SK-N-MC (cell line): ENCODE results near the gene TKFC.
A peak's percentile ranks its signal among the peaks of the same experiment; 100 is the strongest.
"Not testable (repeated sequence)": the region's sequence is repeated elsewhere in the genome, so short reads cannot be mapped to it uniquely, and the experiment has no call there.

Experiments used
- DNase-seq: peaks from one replicate; pipeline ENCODE4 v3.0.0-alpha.2; 2011; ENCODE audit warnings: low read depth, low spot score
- H3K27ac ChIP-seq: fragments of 200-600 bp; sonication (generic); 2 replicates; pipeline ENCODE4 v1.5.1; 2016; ENCODE audit warnings: mixed run types
- H3K36me3 ChIP-seq: fragments of 200-600 bp; sonication (generic); 2 replicates; pipeline ENCODE4 v1.6.1; 2017; ENCODE audit warnings: antibody characterized with exemption, low read length, mixed read lengths; ENCODE audit not compliant: insufficient read depth
- H3K4me3 ChIP-seq: fragments of 200-600 bp; sonication (generic); 2 replicates; pipeline ENCODE4 v1.5.1; 2016
- H3K9ac ChIP-seq: fragments of 200-600 bp; sonication (generic); 2 replicates; pipeline ENCODE4 v1.8.0; 2017; ENCODE audit warnings: mixed run types, mixed read lengths; ENCODE audit not compliant: insufficient read length
- H3K9me3 ChIP-seq: fragments of 200-600 bp; sonication (generic); 2 replicates; pipeline ENCODE4 v1.6.1; 2017; ENCODE audit warnings: low read depth, mild to moderate bottlenecking, antibody characterized with exemption, low read length, moderate library complexity, mixed read lengths
- EZH2 ChIP-seq: fragments of 200-600 bp; sonication (generic); IDR thresholded peaks from one replicate; pipeline ENCODE4 v1.6.1; 2017; ENCODE audit warnings: antibody characterized with exemption
- FOXP2 ChIP-seq: optimal IDR thresholded peaks from 2 replicates; pipeline ENCODE3; 2011; ENCODE audit warnings: mild to moderate bottlenecking, moderate library complexity; ENCODE audit not compliant: insufficient read depth; ENCODE audit errors: extremely low read length, control extremely low read depth
- POLR2AphosphoS5 ChIP-seq: IDR thresholded peaks from 2 replicates; pipeline ENCODE4 v1.6.1; 2012; ENCODE audit warnings: mild to moderate bottlenecking, low read depth, low read length, borderline replicate concordance

The TKFC gene

GRCh38 chr11:61372659-61373420 is 39.8 kb downstream of the TKFC start:
- peaks cover 7% of the 10 kb centered on the region; the same call in 1 of the 2 replicates for H3K9me3 ChIP-seq
- no peak for DNase-seq
- peaks cover 55% of the 10 kb centered on the region for H3K36me3 ChIP-seq
- no peak overlapping the region for H3K4me3 ChIP-seq
- TF ChIP-seq FOXP2: no peak
- no peak for TF ChIP-seq POLR2AphosphoS5
- no peak for TF ChIP-seq EZH2
- no peak overlapping the region for H3K27ac ChIP-seq
- no peak overlapping the region for H3K9ac ChIP-seq

GRCh38 chr11:61375761-61376108 is 42.7 kb downstream of the TKFC start:
- H3K27ac ChIP-seq: no peak overlapping the region
- peaks cover 7% of the 10 kb centered on the region; the same call in 1 of the 2 replicates for H3K9me3 ChIP-seq
- no peak for TF ChIP-seq EZH2
- H3K4me3 ChIP-seq: no peak overlapping the region
- H3K9ac ChIP-seq: no peak overlapping the region
- no peak for DNase-seq
- peaks cover 29% of the 10 kb centered on the region for H3K36me3 ChIP-seq

- H3K27ac ChIP-seq: no peak overlapping the region
- peaks cover 18% of the 10 kb centered on the region for H3K36me3 ChIP-seq
- H3K9me3 ChIP-seq: peaks cover 7% of the 10 kb centered on the region; the same call in 1 of the 2 replicates
Measured at GRCh38 chr11:61377461-61378160, 44.6 kb downstream of the TKFC start.

GRCh38 chr11:61378713-61379313 is 45.8 kb downstream of the TKFC start:
- H3K27ac ChIP-seq: peak overlapping the region; percentile 85

More at GRCh38 chr11:61377461-61378160, 44.6 kb downstream of the TKFC start:
- TF ChIP-seq EZH2 (no peak), POLR2AphosphoS5 (no peak), FOXP2 (no peak)
- no peak overlapping the region for H3K4me3 ChIP-seq
- H3K9ac ChIP-seq: no peak overlapping the region
- no peak for DNase-seq

GRCh38 chr11:61380884-61381283 is 47.9 kb downstream of the TKFC start:
- no peaks in the 10 kb centered on the region for H3K9me3 ChIP-seq
- H3K36me3 ChIP-seq: no peaks in the 10 kb centered on the region
- DNase-seq: no peak
- no peak overlapping the region for H3K27ac ChIP-seq
- no peak overlapping the region for H3K9ac ChIP-seq
- TF ChIP-seq EZH2 (no peak), FOXP2 (no peak), POLR2AphosphoS5 (no peak)
- H3K4me3 ChIP-seq: no peak overlapping the region

More at GRCh38 chr11:61378713-61379313, 45.8 kb downstream of the TKFC start:
- Histone ChIP-seq H3K4me3 (no peak overlapping the region), H3K36me3 (peaks cover 9% of the 10 kb centered on the region), H3K9ac (peak overlapping the region; percentile 9), H3K9me3 (no peaks in the 10 kb centered on the region; the same call in 1 of the 2 replicates)
- DNase-seq: peak; percentile 75
- TF ChIP-seq FOXP2 (no peak), POLR2AphosphoS5 (no peak), EZH2 (no peak)

- H3K9ac ChIP-seq, H3K9me3 ChIP-seq, H3K27ac ChIP-seq, H3K4me3 ChIP-seq, DNase-seq, H3K36me3 ChIP-seq: not testable (repeated sequence)
Measured at GRCh38 chr11:61383859-61384258, 50.8 kb downstream of the TKFC start.

- Histone ChIP-seq H3K36me3 (no peaks in the 10 kb centered on the region), H3K9ac (no peak overlapping the region), H3K4me3 (no peak overlapping the region), H3K27ac (no peak overlapping the region), H3K9me3 (no peaks in the 10 kb centered on the region)
- TF ChIP-seq EZH2: no peak
- TF ChIP-seq FOXP2: no peak
- TF ChIP-seq POLR2AphosphoS5: no peak
- DNase-seq: no peak
Measured at GRCh38 chr11:61384271-61385242, 51.5 kb downstream of the TKFC start.

GRCh38 chr11:61390161-61390560 is 57.1 kb downstream of the TKFC start:
- Histone ChIP-seq H3K9me3 (no peaks in the 10 kb centered on the region), H3K27ac (no peak overlapping the region), H3K4me3 (no peak overlapping the region), H3K36me3 (no peaks in the 10 kb centered on the region), H3K9ac (no peak overlapping the region)
- no peak for DNase-seq
- TF ChIP-seq POLR2AphosphoS5 (no peak), FOXP2 (no peak), EZH2 (no peak)
